ENCODE data around the gene RITA1.

RITA1 gene

GRCh38 chr12:113154351-113154973 lies 31.1 kb upstream of the RITA1 start:
- DNase-seq (ENCODE audit: low read depth in 3 of 3): no peak

GRCh38 chr12:113155060-113155459 lies 30.5 kb upstream of the RITA1 start:
- DNase-seq (ENCODE audit: low read depth in 3 of 3): no peak

DNA sequence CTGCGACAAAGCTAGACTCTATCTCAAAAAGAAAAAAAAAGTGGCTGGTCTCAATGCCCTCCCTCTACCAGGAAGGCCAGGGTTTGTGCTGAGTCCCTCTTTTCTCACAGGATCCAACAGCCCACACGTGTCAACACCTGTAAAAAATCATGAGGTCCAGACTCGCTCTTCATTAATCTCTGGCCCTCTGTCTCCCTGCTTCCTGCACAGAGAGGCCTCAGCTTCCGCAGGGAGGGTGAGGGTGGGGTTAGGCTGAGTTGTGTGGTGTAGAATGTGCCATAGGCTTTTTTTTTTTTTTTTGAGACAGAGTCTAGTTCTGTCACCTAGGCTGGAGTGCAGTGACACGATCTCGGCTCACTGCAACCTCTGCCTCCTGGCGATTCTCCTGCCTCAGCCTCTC lies 29.9 kb upstream of the RITA1 start:
- no peak for DNase-seq (ENCODE audit: low read depth in 3 of 3)

DNA sequence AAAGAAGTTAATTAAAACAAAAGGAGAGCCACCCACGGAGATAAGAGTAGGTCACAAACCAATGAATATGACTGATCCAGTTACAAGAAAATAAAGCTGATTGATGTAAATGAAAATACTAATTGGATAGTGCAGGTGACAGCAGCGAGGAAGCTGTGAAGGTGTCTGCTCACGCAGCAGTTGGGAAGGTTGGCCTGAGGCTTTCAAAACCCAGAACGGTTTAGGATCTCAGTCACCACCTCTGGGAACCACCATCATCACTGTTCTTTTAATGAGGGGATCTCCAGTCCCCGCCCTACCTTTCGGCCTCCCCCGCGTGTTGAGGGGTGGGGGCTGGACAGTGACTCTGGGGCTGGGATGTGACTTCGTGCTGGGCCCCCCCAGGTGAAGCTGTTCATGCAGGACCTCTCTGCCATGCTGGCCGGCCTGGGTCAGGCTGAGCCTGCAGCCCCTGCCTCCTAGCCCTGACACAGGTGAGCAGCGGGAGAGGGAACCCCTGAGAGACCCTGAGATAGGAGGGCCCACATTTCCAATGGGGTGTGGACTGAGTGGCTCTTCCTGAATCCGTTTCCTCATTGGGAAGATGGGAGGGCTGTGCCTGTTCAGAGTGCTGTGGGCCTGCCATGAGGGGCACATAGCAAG lies 28.2 kb upstream of the RITA1 start:
- DNase-seq (ENCODE audit: low read depth in 3 of 3): no peak

GRCh38 chr12:113158439-113159203 lies 26.9 kb upstream of the RITA1 start:
- DNase-seq (ENCODE audit: low read depth in 3 of 3): no peak

DNA sequence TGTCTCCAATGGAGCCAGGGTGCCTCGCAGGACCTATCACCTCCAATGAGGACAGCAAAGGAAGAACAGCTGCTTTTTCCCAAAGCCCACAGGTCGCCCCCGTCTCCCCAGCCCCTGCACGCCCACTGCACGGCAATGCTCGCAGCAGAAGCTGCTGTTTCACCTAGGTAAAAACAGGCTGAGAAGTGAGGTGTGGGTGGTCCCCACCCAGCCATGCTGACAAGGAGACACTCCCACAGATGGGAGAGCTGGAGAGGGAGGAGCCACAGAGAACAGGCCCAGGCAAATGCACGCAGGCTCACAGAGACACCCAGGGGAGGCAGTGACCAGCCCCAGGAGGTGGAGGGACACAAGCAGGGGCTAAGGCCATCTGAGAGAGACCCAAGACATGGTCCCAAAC lies 25.6 kb upstream of the RITA1 start:
- DNase-seq (ENCODE audit: low read depth in 3 of 3): no peak

DNA sequence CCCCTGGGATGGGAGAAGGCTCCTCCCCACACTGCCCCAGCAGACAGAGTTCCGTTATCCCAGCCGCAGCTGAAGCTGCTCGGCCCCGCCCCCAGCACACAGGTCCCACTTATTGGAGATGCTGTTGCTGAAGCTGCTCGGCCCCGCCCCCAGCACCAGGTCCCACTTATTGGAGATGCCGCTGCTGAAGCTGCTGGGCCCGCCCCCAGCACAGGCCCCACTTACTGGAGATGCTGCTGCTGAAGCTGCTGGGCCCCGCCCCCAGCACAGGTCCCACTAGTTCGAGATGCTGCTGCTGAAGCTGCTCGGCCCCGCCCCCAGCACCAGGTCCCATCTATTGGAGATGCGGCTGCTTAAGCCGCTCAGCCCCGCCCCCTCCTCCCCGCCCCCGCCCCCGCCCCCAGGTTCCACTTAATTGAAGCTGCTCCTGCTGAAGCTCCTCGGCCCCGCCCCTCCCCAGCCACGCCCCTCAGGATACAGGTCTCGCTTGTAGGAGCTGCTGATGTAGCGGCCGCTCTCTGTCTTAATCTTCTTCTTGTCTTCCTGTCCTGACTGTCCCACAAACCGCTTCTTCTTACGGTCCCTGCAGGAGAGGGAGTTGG lies 24.0 kb upstream of the RITA1 start:
- DNase-seq (ENCODE audit: low read depth in 3 of 3): no peak

DNA sequence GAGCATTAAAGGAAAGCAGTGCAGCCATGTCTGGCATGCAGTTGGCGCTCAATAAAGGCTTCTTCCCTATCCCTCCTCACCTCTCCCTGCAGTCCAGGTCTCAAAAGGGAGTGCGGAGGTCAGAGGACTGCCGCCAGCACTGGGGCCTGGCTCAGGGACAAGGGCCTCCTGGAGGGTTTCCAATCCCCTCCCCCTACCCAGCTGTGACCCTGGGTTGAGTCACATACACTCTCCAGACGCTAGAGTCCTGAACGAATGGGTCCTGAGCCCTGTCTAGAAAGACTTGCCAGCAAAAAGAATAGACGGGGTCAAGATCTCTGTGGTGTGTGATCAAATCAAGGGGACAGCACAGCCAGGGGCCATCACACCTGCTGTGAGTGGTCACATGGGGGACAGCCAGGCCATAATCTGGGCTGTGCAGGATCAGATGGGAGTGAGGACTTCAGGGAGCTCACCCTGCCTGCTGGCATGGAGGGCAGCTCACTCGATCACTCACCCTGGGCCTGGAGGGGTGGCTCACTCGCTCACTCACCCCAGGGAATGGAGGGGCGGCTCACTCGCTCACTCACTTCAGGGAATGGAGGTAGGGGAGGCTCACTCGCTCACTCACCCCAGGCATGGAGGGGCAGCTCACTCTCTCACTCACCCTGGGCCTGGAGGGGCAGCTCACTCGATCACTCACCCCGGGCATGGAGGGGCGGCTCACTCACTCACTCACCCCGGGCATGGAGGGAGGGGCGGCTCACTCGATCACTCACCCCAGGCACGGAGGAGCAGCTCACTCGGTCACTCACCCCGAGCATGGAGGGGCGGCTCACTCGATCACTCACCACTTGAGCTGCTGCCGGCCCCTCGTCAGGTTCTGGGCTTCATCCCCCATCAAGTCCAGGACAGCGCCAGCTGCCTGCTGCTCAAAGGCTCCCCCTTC lies 23.2 kb upstream of the RITA1 start:
- DNase-seq (ENCODE audit: low read depth in 3 of 3): no peak

DNA sequence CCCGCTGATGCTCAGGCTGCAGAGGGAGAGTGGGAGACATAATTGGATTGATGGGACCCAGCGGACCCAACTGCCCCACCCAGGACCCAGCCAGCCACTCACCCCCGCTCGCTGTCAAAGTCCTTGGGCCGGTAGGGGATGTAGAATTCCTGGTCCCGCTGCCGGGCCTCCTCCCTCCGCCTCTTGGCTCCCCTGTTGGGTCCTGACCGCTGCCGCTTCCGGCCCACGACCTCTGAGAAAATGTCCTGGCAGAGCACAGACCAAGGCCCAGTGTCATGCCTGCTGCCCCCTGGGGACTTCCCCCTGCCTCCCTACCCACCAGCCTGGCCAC lies 22.5 kb upstream of the RITA1 start:
- no peak for DNase-seq (ENCODE audit: low read depth in 3 of 3)

GRCh38 chr12:113164014-113164413 lies 21.5 kb upstream of the RITA1 start:
- DNase-seq (ENCODE audit: low read depth in 3 of 3): no peak

GRCh38 chr12:113165521-113166450 lies 19.7 kb upstream of the RITA1 start:
- no peak for DNase-seq (ENCODE audit: low read depth in 3 of 3)

- no peak for DNase-seq (ENCODE audit: low read depth in 3 of 3)
Measured at GRCh38 chr12:113167868-113168267, 17.7 kb upstream of the RITA1 start.

DNA sequence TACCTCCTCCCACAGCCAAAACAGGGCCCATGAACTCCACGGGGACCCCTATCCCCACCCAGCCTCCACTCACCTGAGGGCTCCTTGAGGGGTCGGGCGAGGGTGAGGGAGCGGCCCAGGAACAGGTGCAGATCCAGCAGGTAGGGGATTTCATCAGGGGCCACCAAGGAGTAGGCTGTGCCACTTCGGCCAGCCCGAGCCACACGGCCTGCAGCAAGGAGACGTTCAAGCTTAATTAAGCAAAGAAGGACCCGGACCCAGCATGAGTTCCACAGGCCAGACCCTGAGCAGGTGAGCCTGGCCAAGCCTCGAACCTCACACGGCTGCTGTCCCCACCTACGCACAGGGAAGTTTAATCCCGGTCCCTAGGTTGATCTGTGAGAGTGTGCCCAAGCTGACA lies 15.8 kb upstream of the RITA1 start:
- DNase-seq (ENCODE audit: low read depth in 3 of 3): no peak

DNA sequence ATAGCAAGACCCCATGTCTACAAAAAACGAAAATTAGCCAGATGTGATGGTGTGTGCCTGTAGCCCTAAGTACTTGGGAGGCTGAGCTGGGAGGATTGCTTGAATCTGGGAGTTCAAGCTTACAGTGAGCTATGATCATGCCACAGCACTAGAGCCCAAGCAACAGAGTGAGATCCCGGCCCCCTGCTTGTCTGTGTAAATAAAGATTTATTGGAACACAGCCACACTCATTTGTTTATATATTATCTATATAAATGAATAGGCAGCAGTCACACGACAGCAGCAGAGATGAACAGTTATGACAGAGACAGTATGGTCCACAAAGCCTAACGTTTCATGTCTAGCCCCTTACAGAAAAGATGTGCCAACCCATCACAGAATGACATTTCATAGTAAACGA lies 15.1 kb upstream of the RITA1 start:
- DNase-seq (ENCODE audit: low read depth in 3 of 3): no peak

GRCh38 chr12:113170926-113171325 lies 14.6 kb upstream of the RITA1 start:
- DNase-seq (ENCODE audit: low read depth in 3 of 3): no peak

GRCh38 chr12:113171543-113171942 lies 14.0 kb upstream of the RITA1 start:
- DNase-seq (ENCODE audit: low read depth in 3 of 3): no peak

DNA sequence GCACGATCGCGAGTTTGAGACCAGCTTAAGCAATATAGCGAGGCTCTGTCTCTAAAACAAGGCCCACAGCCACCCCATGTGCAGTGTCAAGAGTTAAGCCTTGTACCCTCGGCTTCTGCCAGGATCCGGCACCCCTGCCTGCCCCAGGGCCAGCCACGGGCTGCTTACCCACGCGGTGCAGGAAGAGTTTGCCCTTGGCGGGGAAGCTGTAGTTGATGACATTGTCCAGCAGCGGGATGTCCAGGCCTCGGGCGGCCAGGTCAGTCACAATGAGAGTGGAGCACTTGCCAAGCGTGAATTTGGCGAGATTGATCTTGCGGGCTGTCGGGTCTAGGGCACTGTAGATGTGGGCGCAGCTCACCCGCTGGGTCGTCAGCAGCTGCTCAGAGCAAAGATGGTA lies 13.3 kb upstream of the RITA1 start:
- DNase-seq (ENCODE audit: low read depth in 3 of 3): no peak

- no peak for DNase-seq (ENCODE audit: low read depth in 3 of 3)
Measured at GRCh38 chr12:113173081-113173698, 12.3 kb upstream of the RITA1 start.

DNA sequence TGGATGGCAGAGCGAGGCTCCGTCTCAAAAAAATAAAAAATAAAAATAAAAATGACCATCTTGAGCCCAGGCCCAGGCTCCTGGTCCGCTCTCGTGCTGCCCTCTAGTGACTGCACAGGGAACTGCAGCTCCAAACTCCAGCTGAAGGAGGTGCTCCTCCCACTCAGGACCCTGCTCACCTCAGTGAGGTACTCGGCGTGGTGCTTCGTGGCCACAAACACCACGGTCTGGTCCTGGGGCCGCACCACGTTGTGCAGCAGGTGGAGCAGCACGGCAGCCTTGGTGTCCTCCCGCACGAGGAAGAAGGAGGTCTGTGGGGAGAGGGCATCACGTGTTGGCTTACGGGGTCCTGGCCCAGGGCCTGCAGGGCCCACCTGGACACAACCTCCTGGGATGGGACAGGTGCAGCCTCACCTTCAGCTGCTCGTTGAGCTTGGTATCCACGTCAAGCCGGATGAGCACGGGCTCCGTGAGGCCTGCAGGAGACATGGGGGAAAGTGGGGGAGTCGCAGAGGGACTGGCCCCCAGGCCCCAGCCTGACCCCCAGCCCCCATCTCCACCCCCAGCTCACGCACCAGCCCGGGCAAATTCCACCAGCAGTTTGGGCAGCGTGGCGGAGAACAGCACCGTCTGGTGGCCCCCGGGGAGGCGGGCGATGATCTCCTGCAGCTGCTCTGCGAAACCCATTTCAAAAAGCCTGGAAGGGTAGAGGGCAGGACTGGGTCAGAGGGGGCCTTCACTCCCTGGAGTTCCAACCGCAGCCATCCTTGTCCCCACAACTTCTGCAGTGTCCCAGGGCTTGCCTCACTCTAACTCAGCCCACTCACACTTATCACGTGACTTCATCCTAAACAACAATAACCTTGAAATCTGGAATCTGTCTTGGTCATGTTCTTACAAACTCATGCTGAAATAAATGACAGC lies 10.8 kb upstream of the RITA1 start:
- peak; percentile 59 to 69 (median 63) for DNase-seq (ENCODE audit: low read depth in 3 of 3)
